Measurements from ENCODE around the gene ARPC5L.

- no peak for TF ChIP-seq SRF (IDR thresholded peaks at IDR 0.05; ENCODE audit: low read depth, low read length)
- no peak for TF ChIP-seq CTCF (IDR thresholded peaks at IDR 0.05; ENCODE audit: control extremely low read depth in 1 of 3, insufficient read depth in 1 of 3, low read depth in 1 of 3, low read length in 3 of 3)
- TF ChIP-seq POLR2A (IDR thresholded peaks at IDR 0.05; ENCODE audit: control extremely low read depth in 1 of 2, low read depth in 2 of 2, low read length in 2 of 2), result no peak
- TF ChIP-seq RAD21 (IDR thresholded peaks at IDR 0.05 in 1 of 2, conservative IDR thresholded peaks at IDR 0.05 in 1 of 2; ENCODE audit: low read depth in 2 of 2, low read length in 2 of 2), result no peak
- no peak for TF ChIP-seq POLR2AphosphoS5 (IDR thresholded peaks at IDR 0.05; ENCODE audit: low read depth, low read length)
- no peak for TF ChIP-seq EZH2 (IDR thresholded peaks at IDR 0.05; ENCODE audit: low read depth, low read length, severe bottlenecking)
Observed at GRCh38 chr9:124852121-124852828, 9.7 kb upstream of the ARPC5L start.

Measured in H1 (cell line).